Measurements from ENCODE around the gene JAKMIP1. TPM values are rescaled to one million over a fixed set of nuclear protein-coding genes. Genes with fewer than 3 reads are reported as not detected.

JAKMIP1 gene
- total RNA-seq, 3 donors from 2014 or later: 0.66 to 0.88 (median 0.80) TPM

- no peak for TF ChIP-seq POLR2A (IDR thresholded peaks at IDR 0.05)
- no peak for TF ChIP-seq CTCF (IDR thresholded peaks at IDR 0.05)
- no peak for TF ChIP-seq POLR2AphosphoS5 (IDR thresholded peaks at IDR 0.05)
- Histone ChIP-seq H3K36me3 (no peaks in the 10 kb centered on the region), H3K27ac (no peak overlapping the region), H3K4me3 (no peak overlapping the region), H3K27me3 (peaks cover 0 to 53% of the 10 kb centered on the region in 2 donors), H3K9me3 (no peaks in the 10 kb centered on the region), H3K4me1 (no peaks in the 10 kb centered on the region)
- DNase-seq (ENCODE audit: low spot score in 2 of 2): no peak
- intact Hi-C loops (cut with DNase I; ENCODE audit: low total_unique reads): no loop called here
Measured at GRCh38 chr4:6044276-6044675, 156.1 kb downstream of the JAKMIP1 start.

- Histone ChIP-seq H3K9me3 (no peaks in the 10 kb centered on the region), H3K27ac (no peak overlapping the region), H3K27me3 (peaks cover 0 to 53% of the 10 kb centered on the region in 2 donors), H3K4me1 (no peaks in the 10 kb centered on the region), H3K4me3 (no peak overlapping the region), H3K36me3 (no peaks in the 10 kb centered on the region)
- intact Hi-C loops (cut with DNase I; ENCODE audit: low total_unique reads): no loop called here
- DNase-seq (ENCODE audit: low spot score in 2 of 2): no peak
- TF ChIP-seq CTCF (IDR thresholded peaks at IDR 0.05) (no peak), POLR2A (IDR thresholded peaks at IDR 0.05) (no peak), POLR2AphosphoS5 (IDR thresholded peaks at IDR 0.05) (no peak)
Measured at GRCh38 chr4:6043843-6044242, 156.5 kb downstream of the JAKMIP1 start.

GRCh38 chr4:6043188-6043587, 157.2 kb downstream of the JAKMIP1 start:
- peaks cover 0 to 50% of the 10 kb centered on the region in 2 donors for H3K27me3 ChIP-seq
- intact Hi-C loops (cut with DNase I; ENCODE audit: low total_unique reads): no loop called here
- no peaks in the 10 kb centered on the region for H3K9me3 ChIP-seq
- TF ChIP-seq POLR2AphosphoS5 (IDR thresholded peaks at IDR 0.05) (no peak), CTCF (IDR thresholded peaks at IDR 0.05) (no peak), POLR2A (IDR thresholded peaks at IDR 0.05) (no peak)
- H3K27ac ChIP-seq: no peak overlapping the region
- H3K4me3 ChIP-seq: no peak overlapping the region
- no peaks in the 10 kb centered on the region for H3K4me1 ChIP-seq
- no peaks in the 10 kb centered on the region for H3K36me3 ChIP-seq
- no peak for DNase-seq (ENCODE audit: low spot score in 2 of 2)

- no peak for DNase-seq (ENCODE audit: low spot score in 2 of 2)
Measured at GRCh38 chr4:6042293-6043063, 157.9 kb downstream of the JAKMIP1 start.

More at GRCh38 chr4:6042293-6043063, 157.9 kb downstream of the JAKMIP1 start:
- no peak overlapping the region for H3K4me3 ChIP-seq
- intact Hi-C loops (cut with DNase I; ENCODE audit: low total_unique reads): no loop called here
- H3K27me3 ChIP-seq: peaks cover 0 to 50% of the 10 kb centered on the region in 2 donors
- no peaks in the 10 kb centered on the region for H3K36me3 ChIP-seq
- no peak overlapping the region for H3K27ac ChIP-seq
- TF ChIP-seq CTCF (IDR thresholded peaks at IDR 0.05) (no peak), POLR2A (IDR thresholded peaks at IDR 0.05) (no peak), POLR2AphosphoS5 (IDR thresholded peaks at IDR 0.05) (no peak)
- no peaks in the 10 kb centered on the region for H3K4me1 ChIP-seq
- H3K9me3 ChIP-seq: no peaks in the 10 kb centered on the region

Data from breast epithelium (tissue), 4 donors.